ENCODE results near the gene TNPO2. TPM values are rescaled to one million over a fixed set of nuclear protein-coding genes. Genes with fewer than 3 reads are reported as not detected.
A peak's percentile ranks its signal among the peaks of the same experiment; 100 is the strongest.
"Not testable (repeated sequence)": the region's sequence is repeated elsewhere in the genome, so short reads cannot be mapped to it uniquely, and the experiment has no call there.

The TNPO2 gene
- total RNA-seq, 1 donor from 2014 or later = 42.7 TPM

DNA sequence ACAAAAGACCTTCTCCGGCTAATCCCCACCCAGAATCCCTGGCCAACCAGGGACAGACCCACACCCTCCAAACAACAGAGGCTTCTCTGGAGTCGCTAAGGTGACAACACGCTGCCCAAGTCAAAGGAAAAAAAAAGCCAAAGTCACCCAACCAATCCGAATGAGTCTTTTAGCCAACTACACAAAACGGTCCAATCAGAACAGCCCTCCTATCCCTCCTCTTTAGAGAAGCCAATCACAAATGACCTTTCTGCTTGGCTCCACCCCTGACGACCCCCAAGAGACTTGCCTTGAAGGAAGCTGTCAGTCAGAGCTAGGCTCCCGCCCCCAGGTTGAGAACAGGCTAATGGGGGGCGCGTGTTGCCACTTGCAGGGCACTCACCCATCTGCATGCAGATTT is 20.7 kb downstream of the TNPO2 start:
- H3K4me1 ChIP-seq = no peaks in the 10 kb centered on the region
- no peaks in the 10 kb centered on the region for H3K9me3 ChIP-seq
- H3K27ac ChIP-seq = no peak overlapping the region
- no peaks in the 10 kb centered on the region for H3K27me3 ChIP-seq (ENCODE audit: low read depth)
- H3K4me3 ChIP-seq = no peak overlapping the region
- DNase-seq (no peak), ATAC-seq (no peak)
- TF ChIP-seq, protein P1, sequence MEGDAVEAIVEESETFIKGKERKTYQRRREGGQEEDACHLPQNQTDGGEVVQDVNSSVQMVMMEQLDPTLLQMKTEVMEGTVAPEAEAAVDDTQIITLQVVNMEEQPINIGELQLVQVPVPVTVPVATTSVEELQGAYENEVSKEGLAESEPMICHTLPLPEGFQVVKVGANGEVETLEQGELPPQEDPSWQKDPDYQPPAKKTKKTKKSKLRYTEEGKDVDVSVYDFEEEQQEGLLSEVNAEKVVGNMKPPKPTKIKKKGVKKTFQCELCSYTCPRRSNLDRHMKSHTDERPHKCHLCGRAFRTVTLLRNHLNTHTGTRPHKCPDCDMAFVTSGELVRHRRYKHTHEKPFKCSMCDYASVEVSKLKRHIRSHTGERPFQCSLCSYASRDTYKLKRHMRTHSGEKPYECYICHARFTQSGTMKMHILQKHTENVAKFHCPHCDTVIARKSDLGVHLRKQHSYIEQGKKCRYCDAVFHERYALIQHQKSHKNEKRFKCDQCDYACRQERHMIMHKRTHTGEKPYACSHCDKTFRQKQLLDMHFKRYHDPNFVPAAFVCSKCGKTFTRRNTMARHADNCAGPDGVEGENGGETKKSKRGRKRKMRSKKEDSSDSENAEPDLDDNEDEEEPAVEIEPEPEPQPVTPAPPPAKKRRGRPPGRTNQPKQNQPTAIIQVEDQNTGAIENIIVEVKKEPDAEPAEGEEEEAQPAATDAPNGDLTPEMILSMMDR (IDR thresholded peaks at IDR 0.05) = no peak
- peaks cover 92% of the 10 kb centered on the region for H3K36me3 ChIP-seq
- intact Hi-C loops (cut with DNase I) = no loop called here

DNA sequence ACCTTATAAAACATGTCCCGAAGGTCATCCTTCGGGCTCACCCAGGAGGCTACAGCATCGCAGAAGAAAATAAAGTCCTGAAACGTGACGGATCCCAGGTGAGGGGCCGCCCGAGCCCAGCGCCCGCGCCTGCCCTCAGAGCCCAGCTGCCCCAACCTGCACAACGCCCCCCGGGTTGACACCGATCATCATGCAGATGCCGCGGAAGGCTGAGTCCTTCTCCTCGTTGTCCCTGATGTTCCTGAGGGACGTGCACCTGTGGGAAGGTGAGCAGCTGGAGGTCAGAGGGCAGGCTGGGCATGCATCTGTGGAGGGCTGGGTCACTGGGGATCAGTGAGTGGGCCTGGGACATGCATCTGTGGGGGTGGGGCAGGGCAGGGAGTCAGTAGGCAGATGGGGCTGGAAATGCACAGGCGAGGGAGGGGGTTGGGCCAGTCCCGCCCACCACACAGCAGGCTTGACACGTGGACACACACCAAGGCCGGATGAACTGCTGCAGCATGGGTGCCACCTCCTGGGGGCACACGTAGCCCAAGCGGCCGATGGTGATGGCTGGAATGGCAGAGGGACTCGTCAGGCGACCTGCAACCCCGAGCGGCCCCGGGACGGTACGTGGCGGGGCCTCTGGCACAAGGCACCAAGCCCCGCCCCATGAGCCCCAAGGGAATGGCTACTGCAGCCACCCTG is 22.0 kb downstream of the TNPO2 start:
- Histone ChIP-seq H3K4me1 (peaks cover 7% of the 10 kb centered on the region), H3K4me3 (no peak overlapping the region), H3K9me3 (no peaks in the 10 kb centered on the region), H3K27ac (no peak overlapping the region), H3K27me3 (ENCODE audit: low read depth) (no peaks in the 10 kb centered on the region), H3K36me3 (peaks cover 79% of the 10 kb centered on the region)
- intact Hi-C loops (cut with DNase I) = no loop called here
- DNase-seq = no peak
- ATAC-seq = no peak
- TF ChIP-seq, protein P1 (IDR thresholded peaks at IDR 0.05) = no peak

DNA sequence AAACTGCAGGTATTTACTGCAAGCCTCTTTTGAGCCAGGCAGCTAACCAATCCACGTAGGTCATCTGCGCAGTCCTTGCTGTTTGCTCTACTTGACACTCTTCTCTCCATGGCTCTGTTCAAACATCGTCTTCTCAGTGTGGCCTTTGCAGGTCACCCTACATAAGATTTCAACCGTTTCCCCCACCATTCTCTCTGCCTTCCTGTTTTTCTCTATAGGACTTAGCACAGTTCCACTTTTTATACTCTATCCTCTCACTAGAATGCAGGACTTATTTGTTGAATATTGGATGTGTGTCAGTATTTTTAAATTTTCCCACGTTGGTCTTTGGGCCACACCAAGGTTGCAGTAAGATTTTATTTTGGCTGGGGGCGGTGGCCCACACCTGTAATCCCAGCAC is 25.6 kb downstream of the TNPO2 start:
- H3K27ac ChIP-seq = no peak overlapping the region
- no peaks in the 10 kb centered on the region for H3K9me3 ChIP-seq
- TF ChIP-seq, protein P1 (IDR thresholded peaks at IDR 0.05) = no peak
- DNase-seq (no peak), ATAC-seq (no peak)
- H3K4me1 ChIP-seq = peaks cover 20% of the 10 kb centered on the region
- peaks cover 43% of the 10 kb centered on the region for H3K36me3 ChIP-seq
- no peaks in the 10 kb centered on the region for H3K27me3 ChIP-seq (ENCODE audit: low read depth)
- H3K4me3 ChIP-seq = no peak overlapping the region
- intact Hi-C loops (cut with DNase I) = no loop called here

DNA sequence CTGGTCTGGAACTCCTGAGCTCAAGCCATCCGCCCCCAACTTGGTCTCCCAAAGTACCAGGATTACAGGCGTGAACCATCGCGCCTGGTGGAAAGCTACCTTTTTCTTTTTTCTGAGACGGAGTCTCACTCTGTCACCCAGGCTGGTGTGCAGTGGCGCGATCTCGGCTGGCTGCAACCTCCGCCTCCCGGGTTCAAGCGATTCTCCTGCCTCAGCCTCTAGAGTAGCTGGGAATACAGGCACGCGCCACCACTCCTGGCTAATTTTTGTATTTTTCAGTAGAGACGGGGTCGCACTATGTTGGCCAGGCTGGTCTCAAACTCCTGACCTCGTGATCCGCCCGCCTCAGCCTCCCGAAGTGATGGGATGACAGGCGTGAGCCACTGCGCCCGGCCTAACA is 26.3 kb downstream of the TNPO2 start:
- H3K27me3 ChIP-seq (ENCODE audit: low read depth); H3K9me3 ChIP-seq; H3K27ac ChIP-seq; DNase-seq; ATAC-seq; intact Hi-C loops (cut with DNase I): not testable (repeated sequence)
- peak overlapping the region; percentile 97 for H3K4me3 ChIP-seq
- peaks cover 20% of the 10 kb centered on the region for H3K4me1 ChIP-seq
- H3K36me3 ChIP-seq = peaks cover 36% of the 10 kb centered on the region

DNA sequence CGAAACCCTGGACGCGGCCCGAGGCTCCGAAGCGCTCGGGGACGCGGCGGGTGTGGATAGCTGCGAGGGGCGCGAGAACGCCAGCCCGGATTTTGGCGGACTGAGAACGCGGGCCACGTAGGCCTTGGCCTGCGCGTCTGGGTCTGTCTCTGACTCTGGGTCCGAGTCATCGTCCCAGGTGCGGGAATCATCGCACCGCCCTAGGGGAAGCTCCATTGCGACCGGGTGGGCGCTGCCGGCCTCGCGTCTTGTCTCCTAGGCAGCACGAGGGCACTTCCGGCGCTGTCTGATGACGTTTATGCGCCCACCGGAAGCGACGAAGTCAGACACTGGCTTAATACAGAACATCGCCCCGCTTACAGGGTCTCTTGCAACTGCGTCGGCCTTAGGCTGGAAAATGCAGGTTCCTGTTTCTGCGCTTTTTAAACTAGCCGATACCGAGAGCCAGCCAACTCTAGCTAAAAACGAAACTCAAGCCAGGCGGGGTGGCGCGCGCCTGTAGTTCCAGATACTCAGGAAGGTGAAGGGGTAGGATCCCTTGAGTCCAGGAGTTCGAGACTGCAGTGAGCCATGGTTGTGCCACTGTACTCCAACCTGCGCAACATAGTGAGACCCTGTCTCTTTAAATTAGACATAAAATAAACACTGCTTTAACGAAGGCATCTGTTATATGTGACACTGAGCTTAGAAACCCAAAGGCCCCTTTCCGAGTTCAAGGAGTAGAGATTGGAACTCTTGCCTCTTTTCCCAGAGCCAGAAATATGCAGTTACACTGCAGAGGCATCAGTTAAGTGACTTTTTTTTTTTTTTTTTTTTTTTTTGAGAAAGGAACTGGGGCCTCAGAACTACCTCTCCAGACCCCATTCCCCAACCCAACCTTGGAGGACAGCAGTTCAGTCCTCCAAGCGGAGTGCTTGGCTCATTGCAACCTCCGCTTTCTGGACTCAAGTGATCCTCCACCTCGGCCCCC is 27.1 kb downstream of the TNPO2 start, which contains the start of gene FBXW9:
Gene FBXW9, minus strand, starts transcription at position 266 of the 970 bp plus-strand sequence. Its CDS starts 50 bp downstream, at position 216.
- TF ChIP-seq, protein P1 (IDR thresholded peaks at IDR 0.05) = no peak
- Histone ChIP-seq H3K36me3 (peaks cover 28% of the 10 kb centered on the region), H3K4me1 (peaks cover 20% of the 10 kb centered on the region), H3K4me3 (peak within 1 kb of the TSS; percentile 97), H3K27me3 (ENCODE audit: low read depth) (no peaks in the 10 kb centered on the region), H3K27ac (peak within 1 kb of the TSS; percentile 89), H3K9me3 (no peaks in the 10 kb centered on the region)
- DNase-seq (peak; percentile 96), ATAC-seq (peak; percentile 94 to 95)
- intact Hi-C loops (cut with DNase I) = no loop called here

All from lower lobe of right lung (tissue), 2 donors.